ENCODE results near the gene SMARCA2.

Gene SMARCA2

GRCh38 chr9:2191609-2191972 lies 176.4 kb downstream of the SMARCA2 start:
- TF ChIP-seq, protein P1, sequence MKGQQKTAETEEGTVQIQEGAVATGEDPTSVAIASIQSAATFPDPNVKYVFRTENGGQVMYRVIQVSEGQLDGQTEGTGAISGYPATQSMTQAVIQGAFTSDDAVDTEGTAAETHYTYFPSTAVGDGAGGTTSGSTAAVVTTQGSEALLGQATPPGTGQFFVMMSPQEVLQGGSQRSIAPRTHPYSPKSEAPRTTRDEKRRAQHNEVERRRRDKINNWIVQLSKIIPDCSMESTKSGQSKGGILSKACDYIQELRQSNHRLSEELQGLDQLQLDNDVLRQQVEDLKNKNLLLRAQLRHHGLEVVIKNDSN (IDR thresholded peaks at IDR 0.05), result no peak
- TF ChIP-seq FOXM1 (IDR thresholded peaks at IDR 0.05; ENCODE audit: borderline replicate concordance, low read depth), result no peak
- TF ChIP-seq RAD21 (IDR thresholded peaks at IDR 0.05; ENCODE audit: low read depth), result no peak
- no peak for TF ChIP-seq EGR1 (IDR thresholded peaks at IDR 0.05)
- TF ChIP-seq TAF1 (IDR thresholded peaks at IDR 0.05; ENCODE audit: low read depth), result no peak
- TF ChIP-seq REST (IDR thresholded peaks at IDR 0.05; ENCODE audit: low read depth), result no peak
- no peak for TF ChIP-seq ZBTB7A (IDR thresholded peaks at IDR 0.05; ENCODE audit: low read depth)
- TF ChIP-seq YY1 (IDR thresholded peaks at IDR 0.05; ENCODE audit: low read depth), result no peak

DNA sequence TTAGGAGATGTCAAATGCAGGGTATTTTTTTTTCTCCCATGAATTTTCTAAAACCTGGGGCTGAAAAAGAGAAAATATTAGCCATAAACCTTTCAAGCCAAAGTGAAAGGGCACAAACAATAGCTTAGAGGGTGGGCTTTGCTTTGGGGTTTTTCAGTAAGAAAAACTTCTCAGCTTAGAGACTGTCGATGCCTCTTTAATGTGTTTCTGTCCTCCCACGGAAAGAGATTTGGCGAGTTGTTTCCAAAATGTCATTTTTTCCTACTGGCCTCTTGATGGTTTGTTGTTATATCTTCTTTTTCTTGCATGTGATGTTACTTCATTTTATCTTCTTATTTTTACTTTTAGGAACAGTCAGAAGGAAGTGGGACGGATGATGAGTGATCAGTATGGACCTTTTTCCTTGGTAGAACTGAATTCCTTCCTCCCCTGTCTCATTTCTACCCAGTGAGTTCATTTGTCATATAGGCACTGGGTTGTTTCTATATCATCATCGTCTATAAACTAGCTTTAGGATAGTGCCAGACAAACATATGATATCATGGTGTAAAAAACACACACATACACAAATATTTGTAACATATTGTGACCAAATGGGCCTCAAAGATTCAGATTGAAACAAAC lies 177.3 kb downstream of the SMARCA2 start:
- TF ChIP-seq TEAD4 (IDR thresholded peaks at IDR 0.05) (no peak), ZBTB7A (IDR thresholded peaks at IDR 0.05; ENCODE audit: low read depth) (no peak), TCF12 (IDR thresholded peaks at IDR 0.05; ENCODE audit: low read depth) (no peak), TAF1 (IDR thresholded peaks at IDR 0.05; ENCODE audit: low read depth) (no peak), NFIC (IDR thresholded peaks at IDR 0.05) (no peak), MAX (IDR thresholded peaks at IDR 0.05) (no peak), REST (IDR thresholded peaks at IDR 0.05; ENCODE audit: low read depth) (no peak), CEBPB (IDR thresholded peaks at IDR 0.05) (no peak), CREB1 (IDR thresholded peaks at IDR 0.05; ENCODE audit: low read depth) (no peak), EP300 (IDR thresholded peaks at IDR 0.05; ENCODE audit: borderline replicate concordance) (no peak), RAD21 (IDR thresholded peaks at IDR 0.05; ENCODE audit: low read depth) (no peak), YY1 (IDR thresholded peaks at IDR 0.05; ENCODE audit: low read depth) (no peak), FOXM1 (IDR thresholded peaks at IDR 0.05; ENCODE audit: borderline replicate concordance, low read depth) (no peak)
- TF ChIP-seq, protein P1 (IDR thresholded peaks at IDR 0.05), result no peak

- TF ChIP-seq TCF12 (IDR thresholded peaks at IDR 0.05; ENCODE audit: low read depth), result no peak
- no peak for TF ChIP-seq REST (IDR thresholded peaks at IDR 0.05; ENCODE audit: low read depth)
- TF ChIP-seq TAF1 (IDR thresholded peaks at IDR 0.05; ENCODE audit: low read depth), result no peak
- TF ChIP-seq TEAD4 (IDR thresholded peaks at IDR 0.05), result no peak
- TF ChIP-seq ZBTB7A (IDR thresholded peaks at IDR 0.05; ENCODE audit: low read depth), result no peak
- no peak for TF ChIP-seq RAD21 (IDR thresholded peaks at IDR 0.05; ENCODE audit: low read depth)
- TF ChIP-seq, protein P1 (IDR thresholded peaks at IDR 0.05), result no peak
- no peak for TF ChIP-seq EGR1 (IDR thresholded peaks at IDR 0.05)
- no peak for TF ChIP-seq YY1 (IDR thresholded peaks at IDR 0.05; ENCODE audit: low read depth)
- TF ChIP-seq CEBPB (IDR thresholded peaks at IDR 0.05), result no peak
- no peak for TF ChIP-seq FOXM1 (IDR thresholded peaks at IDR 0.05; ENCODE audit: borderline replicate concordance, low read depth)
- no peak for TF ChIP-seq EP300 (IDR thresholded peaks at IDR 0.05; ENCODE audit: borderline replicate concordance)
- TF ChIP-seq CREB1 (IDR thresholded peaks at IDR 0.05; ENCODE audit: low read depth), result no peak
- TF ChIP-seq NFIC (IDR thresholded peaks at IDR 0.05), result no peak
- no peak for TF ChIP-seq MAX (IDR thresholded peaks at IDR 0.05)
These were observed 178.4 kb downstream of the SMARCA2 start for GRCh38 chr9:2193552-2193951.

DNA sequence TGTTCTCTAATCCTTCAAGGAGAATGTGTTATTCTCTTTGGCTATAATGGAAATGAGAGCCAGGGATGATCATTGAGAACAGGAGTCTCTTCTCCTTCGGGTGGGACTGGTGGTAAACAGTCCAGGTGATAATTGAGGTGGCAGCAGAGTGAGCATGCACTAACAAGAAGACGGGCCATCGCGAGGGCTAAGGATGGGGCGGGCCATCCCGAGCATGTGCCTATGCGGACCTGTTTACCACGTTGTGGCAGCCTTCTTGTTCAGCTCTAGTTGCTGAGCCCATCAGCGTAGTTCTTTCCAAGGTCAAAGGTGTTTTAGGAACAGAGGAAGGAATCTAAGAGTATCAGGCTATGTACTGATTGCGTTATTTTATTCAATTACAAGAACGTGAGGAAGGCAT lies 180.1 kb downstream of the SMARCA2 start:
- no peak for TF ChIP-seq MAX (IDR thresholded peaks at IDR 0.05)
- TF ChIP-seq TEAD4 (IDR thresholded peaks at IDR 0.05), result no peak
- no peak for TF ChIP-seq REST (IDR thresholded peaks at IDR 0.05; ENCODE audit: low read depth)
- TF ChIP-seq FOXM1 (IDR thresholded peaks at IDR 0.05; ENCODE audit: borderline replicate concordance, low read depth), result no peak
- no peak for TF ChIP-seq CEBPB (IDR thresholded peaks at IDR 0.05)
- no peak for TF ChIP-seq CREB1 (IDR thresholded peaks at IDR 0.05; ENCODE audit: low read depth)
- no peak for TF ChIP-seq TAF1 (IDR thresholded peaks at IDR 0.05; ENCODE audit: low read depth)
- TF ChIP-seq EGR1 (IDR thresholded peaks at IDR 0.05), result no peak
- no peak for TF ChIP-seq RAD21 (IDR thresholded peaks at IDR 0.05; ENCODE audit: low read depth)
- no peak for TF ChIP-seq ZBTB7A (IDR thresholded peaks at IDR 0.05; ENCODE audit: low read depth)
- no peak for TF ChIP-seq NFIC (IDR thresholded peaks at IDR 0.05)
- TF ChIP-seq YY1 (IDR thresholded peaks at IDR 0.05; ENCODE audit: low read depth), result no peak
- TF ChIP-seq TCF12 (IDR thresholded peaks at IDR 0.05; ENCODE audit: low read depth), result no peak
- TF ChIP-seq, protein P1 (IDR thresholded peaks at IDR 0.05), result no peak
- TF ChIP-seq EP300 (IDR thresholded peaks at IDR 0.05; ENCODE audit: borderline replicate concordance), result no peak

All from Ishikawa (cell line).